HTERT RPE-1 (cell line): ENCODE data around the gene NCOA3.

Source experiments
- in situ Hi-C: fragments of 300-500 bp; cut with MboI; formaldehyde crosslinking; loops from 4 replicates; pipeline ENCODE4 v1.14.3; 2020; ENCODE audit warnings: low sequenced_read_pairs

NCOA3 gene

GRCh38 chr20:47703748-47704147 lies 202.1 kb downstream of the NCOA3 start:
- in situ Hi-C loops: no loop called here

GRCh38 chr20:47704746-47705496 lies 203.2 kb downstream of the NCOA3 start:
- in situ Hi-C loops: no loop called here

- in situ Hi-C loops: no loop called here
Observed at GRCh38 chr20:47705497-47705856, 203.8 kb downstream of the NCOA3 start.

- in situ Hi-C loops: no loop called here
Observed at GRCh38 chr20:47706345-47706744, 204.7 kb downstream of the NCOA3 start.
